ENCODE results near the gene P2RY1. TPM values are rescaled to one million over a fixed set of nuclear protein-coding genes. Genes with fewer than 3 reads are reported as not detected.
A peak's percentile ranks its signal among the peaks of the same experiment; 100 is the strongest.

Gene P2RY1
- total RNA-seq, 3 donors from 2014 or later (not counting 1 experiment from before 2014, with no cell fraction given): 1.0 to 2.0 (median 1.4) TPM

- Mint-ChIP-seq H3K4me1 (peaks cover 11 to 17% of the 10 kb centered on the region in 2 donors), H3K27ac (no peak overlapping the region), H3K27me3 (ENCODE audit: low read depth in 2 of 2) (peaks cover 8 to 9% of the 10 kb centered on the region in 2 donors), H3K9me3 (no peaks in the 10 kb centered on the region), H3K4me3 (peak overlapping the region; percentile 89), H3K36me3 (no peaks in the 10 kb centered on the region)
- 3% methylated on average over 47 of the region's 47 CpGs for WGBS (ENCODE audit: insufficient coverage)
- Histone ChIP-seq H3K27me3 (ENCODE audit: control insufficient read depth, insufficient read depth, low read length) (peaks cover 3% of the 10 kb centered on the region), H3K36me3 (ENCODE audit: control insufficient read depth, insufficient read depth, low read length) (no peaks in the 10 kb centered on the region), H3K27ac (ENCODE audit: low read length) (no peak overlapping the region), H3K4me3 (ENCODE audit: low read length) (peak overlapping the region; percentile 63), H3K9me3 (ENCODE audit: control insufficient read depth, insufficient read depth, low read length) (no peaks in the 10 kb centered on the region), H3K4me1 (ENCODE audit: control insufficient read depth, insufficient read depth, low read length) (peaks cover 14% of the 10 kb centered on the region)
- no peak for DNase-seq
- TF ChIP-seq CTCF (IDR thresholded peaks at IDR 0.05): no peak
- intact Hi-C loops (cut with micrococcal nuclease): no loop called here
- ATAC-seq: no peak
Measured at GRCh38 chr3:152835601-152836102, 721 bp downstream of the P2RY1 start.

DNA sequence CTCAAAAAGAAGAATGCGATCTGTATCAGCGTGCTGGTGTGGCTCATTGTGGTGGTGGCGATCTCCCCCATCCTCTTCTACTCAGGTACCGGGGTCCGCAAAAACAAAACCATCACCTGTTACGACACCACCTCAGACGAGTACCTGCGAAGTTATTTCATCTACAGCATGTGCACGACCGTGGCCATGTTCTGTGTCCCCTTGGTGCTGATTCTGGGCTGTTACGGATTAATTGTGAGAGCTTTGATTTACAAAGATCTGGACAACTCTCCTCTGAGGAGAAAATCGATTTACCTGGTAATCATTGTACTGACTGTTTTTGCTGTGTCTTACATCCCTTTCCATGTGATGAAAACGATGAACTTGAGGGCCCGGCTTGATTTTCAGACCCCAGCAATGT, 1.3 kb downstream of the P2RY1 start:
- Mint-ChIP-seq H3K27me3 (ENCODE audit: low read depth in 2 of 2) (peaks cover 8 to 9% of the 10 kb centered on the region in 2 donors), H3K36me3 (no peaks in the 10 kb centered on the region), H3K9me3 (no peaks in the 10 kb centered on the region), H3K27ac (no peak overlapping the region), H3K4me1 (peaks cover 11 to 17% of the 10 kb centered on the region in 2 donors), H3K4me3 (peak overlapping the region; percentile 89)
- no peaks in the 10 kb centered on the region for H3K36me3 ChIP-seq (ENCODE audit: control insufficient read depth, insufficient read depth, low read length)
- WGBS (ENCODE audit: insufficient coverage): 88% methylated on average over 14 of the region's 14 CpGs
- intact Hi-C loops (cut with micrococcal nuclease): no loop called here
- no peak overlapping the region for H3K4me3 ChIP-seq (ENCODE audit: low read length)
- DNase-seq: no peak
- no peak for ATAC-seq
- no peak overlapping the region for H3K27ac ChIP-seq (ENCODE audit: low read length)
- H3K9me3 ChIP-seq (ENCODE audit: control insufficient read depth, insufficient read depth, low read length): no peaks in the 10 kb centered on the region
- TF ChIP-seq CTCF (IDR thresholded peaks at IDR 0.05): no peak
- H3K27me3 ChIP-seq (ENCODE audit: control insufficient read depth, insufficient read depth, low read length): peaks cover 3% of the 10 kb centered on the region
- H3K4me1 ChIP-seq (ENCODE audit: control insufficient read depth, insufficient read depth, low read length): peaks cover 14% of the 10 kb centered on the region

- no peak for ATAC-seq
- no peak for TF ChIP-seq CTCF (IDR thresholded peaks at IDR 0.05)
- Mint-ChIP-seq H3K27ac (no peak overlapping the region), H3K9me3 (no peaks in the 10 kb centered on the region), H3K4me3 (no peak overlapping the region), H3K4me1 (peaks cover 11 to 14% of the 10 kb centered on the region in 2 donors), H3K27me3 (ENCODE audit: low read depth in 2 of 2) (peaks cover 6 to 8% of the 10 kb centered on the region in 2 donors), H3K36me3 (no peaks in the 10 kb centered on the region)
- Histone ChIP-seq H3K4me3 (ENCODE audit: low read length) (no peak overlapping the region), H3K27ac (ENCODE audit: low read length) (no peak overlapping the region), H3K9me3 (ENCODE audit: control insufficient read depth, insufficient read depth, low read length) (no peaks in the 10 kb centered on the region), H3K36me3 (ENCODE audit: control insufficient read depth, insufficient read depth, low read length) (no peaks in the 10 kb centered on the region), H3K27me3 (ENCODE audit: control insufficient read depth, insufficient read depth, low read length) (peaks cover 3% of the 10 kb centered on the region), H3K4me1 (ENCODE audit: control insufficient read depth, insufficient read depth, low read length) (peaks cover 11% of the 10 kb centered on the region)
- intact Hi-C loops (cut with micrococcal nuclease): no loop called here
- DNase-seq: no peak
- 87% methylated on average over 1 of the region's 1 CpG for WGBS (ENCODE audit: insufficient coverage)
Measured at GRCh38 chr3:152839511-152839910, 4.6 kb downstream of the P2RY1 start.

DNA sequence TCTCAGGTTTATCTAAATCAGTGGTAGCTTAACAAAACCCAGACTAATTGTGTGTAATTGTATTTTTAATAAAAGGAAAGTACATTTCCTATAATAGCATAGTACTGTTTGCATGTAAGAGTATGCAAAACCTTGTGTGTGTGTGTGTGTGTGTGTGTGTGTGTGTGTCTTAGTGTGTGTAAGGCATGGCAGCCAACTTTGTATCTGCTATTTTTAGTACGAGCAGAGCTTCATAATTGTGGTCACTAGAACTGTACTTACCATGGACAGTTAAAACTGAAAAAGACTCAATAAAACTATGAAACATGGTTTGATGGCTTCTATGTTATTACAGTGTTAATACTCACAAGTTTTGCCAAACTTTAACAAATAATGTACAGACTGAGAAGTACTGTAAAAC, 6.2 kb downstream of the P2RY1 start:
- Histone ChIP-seq H3K4me3 (ENCODE audit: low read length) (no peak overlapping the region), H3K9me3 (ENCODE audit: control insufficient read depth, insufficient read depth, low read length) (no peaks in the 10 kb centered on the region), H3K4me1 (ENCODE audit: control insufficient read depth, insufficient read depth, low read length) (peaks cover 2% of the 10 kb centered on the region), H3K36me3 (ENCODE audit: control insufficient read depth, insufficient read depth, low read length) (no peaks in the 10 kb centered on the region), H3K27ac (ENCODE audit: low read length) (no peak overlapping the region), H3K27me3 (ENCODE audit: control insufficient read depth, insufficient read depth, low read length) (no peaks in the 10 kb centered on the region)
- intact Hi-C loops (cut with micrococcal nuclease): no loop called here
- no peak overlapping the region for H3K27ac Mint-ChIP-seq
- WGBS (ENCODE audit: insufficient coverage): 86% methylated on average over 1 of the region's 1 CpG
- DNase-seq (no peak), ATAC-seq (no peak)
- no peak for TF ChIP-seq CTCF (IDR thresholded peaks at IDR 0.05)
- peaks cover under 1 to 5% of the 10 kb centered on the region in 2 donors for H3K4me1 Mint-ChIP-seq
- no peaks in the 10 kb centered on the region for H3K9me3 Mint-ChIP-seq
- no peaks in the 10 kb centered on the region for H3K36me3 Mint-ChIP-seq
- H3K4me3 Mint-ChIP-seq: no peak overlapping the region
- H3K27me3 Mint-ChIP-seq (ENCODE audit: low read depth in 2 of 2): peaks cover 0 to 2% of the 10 kb centered on the region in 2 donors
